ENCODE measurements around the gene NAT9. TPM values are rescaled to one million over a fixed set of nuclear protein-coding genes. Genes with fewer than 3 reads are reported as not detected.

NAT9 gene
- total RNA-seq, 2 donors from 2014 or later, result 28.4 to 52.6 TPM

DNA sequence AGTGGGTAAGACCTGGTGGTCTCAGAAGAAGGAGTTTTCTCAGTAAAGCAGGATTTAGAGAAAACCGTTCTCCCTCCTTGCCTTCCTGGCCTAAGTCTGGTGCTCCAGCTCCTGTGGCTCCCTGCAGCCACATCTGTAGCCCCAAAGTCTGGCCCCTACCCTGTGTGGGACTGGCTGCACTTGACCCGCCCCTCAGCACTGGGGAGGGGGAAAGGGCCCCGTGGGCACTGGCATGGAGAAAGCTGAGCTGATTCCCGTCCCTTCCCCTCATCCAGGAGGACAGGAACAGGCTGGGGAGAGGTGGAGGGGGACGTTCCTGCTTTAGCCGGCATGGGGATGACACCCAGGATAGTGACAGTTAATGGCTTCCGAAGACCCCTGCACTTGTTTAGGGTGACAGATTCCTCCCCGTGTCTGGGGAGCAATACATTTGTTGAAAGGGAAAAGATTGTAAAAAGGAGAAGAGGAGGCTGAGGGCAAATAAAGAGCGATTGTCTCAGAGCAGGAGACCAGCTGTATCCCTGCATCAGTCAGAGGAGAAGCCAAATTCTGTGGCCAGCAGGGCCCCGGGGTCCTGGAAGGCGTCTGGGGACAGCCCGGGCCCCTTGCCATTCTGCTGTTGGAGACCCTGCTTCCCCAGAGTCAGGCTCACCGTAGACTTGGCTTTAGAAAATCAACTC is 45.6 kb upstream of the NAT9 start:
- Histone ChIP-seq H3K36me3 (no peaks in the 10 kb centered on the region), H3K9ac (ENCODE audit: low read depth in 2 of 2, low read length in 2 of 2) (no peak overlapping the region), H3K9me3 (no peaks in the 10 kb centered on the region), H3K4me1 (no peaks in the 10 kb centered on the region), H3K27me3 (no peaks in the 10 kb centered on the region), H3K27ac (no peak overlapping the region), H3K4me3 (no peak overlapping the region)
- TF ChIP-seq, protein P1, sequence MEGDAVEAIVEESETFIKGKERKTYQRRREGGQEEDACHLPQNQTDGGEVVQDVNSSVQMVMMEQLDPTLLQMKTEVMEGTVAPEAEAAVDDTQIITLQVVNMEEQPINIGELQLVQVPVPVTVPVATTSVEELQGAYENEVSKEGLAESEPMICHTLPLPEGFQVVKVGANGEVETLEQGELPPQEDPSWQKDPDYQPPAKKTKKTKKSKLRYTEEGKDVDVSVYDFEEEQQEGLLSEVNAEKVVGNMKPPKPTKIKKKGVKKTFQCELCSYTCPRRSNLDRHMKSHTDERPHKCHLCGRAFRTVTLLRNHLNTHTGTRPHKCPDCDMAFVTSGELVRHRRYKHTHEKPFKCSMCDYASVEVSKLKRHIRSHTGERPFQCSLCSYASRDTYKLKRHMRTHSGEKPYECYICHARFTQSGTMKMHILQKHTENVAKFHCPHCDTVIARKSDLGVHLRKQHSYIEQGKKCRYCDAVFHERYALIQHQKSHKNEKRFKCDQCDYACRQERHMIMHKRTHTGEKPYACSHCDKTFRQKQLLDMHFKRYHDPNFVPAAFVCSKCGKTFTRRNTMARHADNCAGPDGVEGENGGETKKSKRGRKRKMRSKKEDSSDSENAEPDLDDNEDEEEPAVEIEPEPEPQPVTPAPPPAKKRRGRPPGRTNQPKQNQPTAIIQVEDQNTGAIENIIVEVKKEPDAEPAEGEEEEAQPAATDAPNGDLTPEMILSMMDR (IDR thresholded peaks at IDR 0.05), result no peak
- intact Hi-C loops (cut with DNase I), result no loop called here
- DNase-seq, result no peak

- intact Hi-C loops (cut with DNase I), result no loop called here
- H3K9ac ChIP-seq (ENCODE audit: low read depth in 2 of 2, low read length in 2 of 2), result no peak overlapping the region
These were observed 43.8 kb upstream of the NAT9 start for GRCh38 chr17:74819801-74820436.

GRCh38 chr17:74818291-74818938 is 42.3 kb upstream of the NAT9 start:
- H3K4me1 ChIP-seq, result no peaks in the 10 kb centered on the region
- H3K36me3 ChIP-seq, result no peaks in the 10 kb centered on the region
- H3K9me3 ChIP-seq, result no peaks in the 10 kb centered on the region
- TF ChIP-seq, protein P1 (IDR thresholded peaks at IDR 0.05), result no peak
- no peak overlapping the region for H3K27ac ChIP-seq
- no peaks in the 10 kb centered on the region for H3K27me3 ChIP-seq
- H3K4me3 ChIP-seq, result no peak overlapping the region
- DNase-seq, result no peak
- H3K9ac ChIP-seq (ENCODE audit: low read depth in 2 of 2, low read length in 2 of 2), result no peak overlapping the region
- intact Hi-C loops (cut with DNase I), result no loop called here

More at GRCh38 chr17:74819801-74820436, 43.8 kb upstream of the NAT9 start:
- no peak overlapping the region for H3K27ac ChIP-seq
- no peaks in the 10 kb centered on the region for H3K9me3 ChIP-seq
- no peaks in the 10 kb centered on the region for H3K36me3 ChIP-seq
- no peak overlapping the region for H3K4me3 ChIP-seq
- no peaks in the 10 kb centered on the region for H3K4me1 ChIP-seq
- TF ChIP-seq, protein P1 (IDR thresholded peaks at IDR 0.05), result no peak
- H3K27me3 ChIP-seq, result no peaks in the 10 kb centered on the region
- DNase-seq, result no peak

- H3K9ac ChIP-seq (ENCODE audit: low read depth in 2 of 2, low read length in 2 of 2), result no peak overlapping the region
- no peaks in the 10 kb centered on the region for H3K36me3 ChIP-seq
- H3K9me3 ChIP-seq, result no peaks in the 10 kb centered on the region
- TF ChIP-seq, protein P1 (IDR thresholded peaks at IDR 0.05), result no peak
- H3K27ac ChIP-seq, result no peak overlapping the region
- H3K4me3 ChIP-seq, result no peak overlapping the region
- intact Hi-C loops (cut with DNase I), result no loop called here
- DNase-seq, result no peak
- H3K4me1 ChIP-seq, result no peaks in the 10 kb centered on the region
- H3K27me3 ChIP-seq, result no peaks in the 10 kb centered on the region
These were observed 40.9 kb upstream of the NAT9 start for GRCh38 chr17:74816905-74817620.

GRCh38 chr17:74815550-74816370 is 39.6 kb upstream of the NAT9 start:
- Histone ChIP-seq H3K9ac (ENCODE audit: low read depth in 2 of 2, low read length in 2 of 2) (no peak overlapping the region), H3K27ac (no peak overlapping the region), H3K27me3 (no peaks in the 10 kb centered on the region)

More at GRCh38 chr17:74815550-74816370, 39.6 kb upstream of the NAT9 start:
- no peak for DNase-seq
- H3K36me3 ChIP-seq, result no peaks in the 10 kb centered on the region
- TF ChIP-seq, protein P1 (IDR thresholded peaks at IDR 0.05), result no peak
- no peaks in the 10 kb centered on the region for H3K4me1 ChIP-seq
- H3K9me3 ChIP-seq, result no peaks in the 10 kb centered on the region
- H3K4me3 ChIP-seq, result no peak overlapping the region
- intact Hi-C loops (cut with DNase I), result no loop called here
